ENCODE data around the gene COL1A2. TPM values are rescaled to one million over a fixed set of nuclear protein-coding genes. Genes with fewer than 3 reads are reported as not detected.

COL1A2 gene
- total and polyA plus RNA-seq, 2 of the 13 experiments (the other 11 are each of a cell fraction or from before 2014, with no cell fraction given) = not detected

- no peak for TF ChIP-seq ZNF407 (CRISPR knock-in tag; IDR thresholded peaks at IDR 0.05; ENCODE audit: not compliant biosample characterization)
- TF ChIP-seq ZSCAN12 (CRISPR knock-in tag; IDR thresholded peaks at IDR 0.05) = no peak
- TF ChIP-seq ZNF513 (CRISPR knock-in tag; conservative IDR thresholded peaks at IDR 0.05) = no peak
- no peak for TF ChIP-seq NCOA5 (CRISPR knock-in tag; IDR thresholded peaks at IDR 0.05)
- no peak for TF ChIP-seq ZNF850 (CRISPR knock-in tag; conservative IDR thresholded peaks at IDR 0.05)
Measured at GRCh38 chr7:94444813-94445212, 50.1 kb downstream of the COL1A2 start (continued).
